ENCODE data around the gene ABCA6.
"Not testable (repeated sequence)": the region's sequence is repeated elsewhere in the genome, so short reads cannot be mapped to it uniquely, and the experiment has no call there.

ABCA6 gene

GRCh38 chr17:69073392-69073791 is 68.3 kb downstream of the ABCA6 start:
- DNase-seq (ENCODE audit: low read depth): not testable (repeated sequence)

DNA sequence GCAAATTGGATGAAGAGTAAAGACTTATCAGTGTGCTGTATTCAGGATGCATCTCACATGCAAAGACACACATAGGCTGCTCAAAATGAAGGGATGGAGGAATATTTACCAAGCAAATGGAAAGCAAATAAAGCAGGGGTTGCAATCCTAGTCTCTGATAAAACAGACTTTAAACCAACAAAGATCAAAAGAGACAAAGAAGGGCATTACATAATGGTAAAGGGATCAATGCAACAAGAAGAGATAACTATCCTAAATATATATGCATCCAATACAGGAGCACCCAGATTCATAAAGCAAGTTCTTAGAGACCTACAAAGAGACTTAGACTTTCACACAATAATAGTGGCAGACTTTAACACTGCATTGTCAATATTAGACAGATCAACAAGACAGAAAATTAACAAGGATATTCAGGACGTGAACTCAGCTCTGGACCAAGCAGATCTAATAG is 68.9 kb downstream of the ABCA6 start:
- not testable (repeated sequence) for DNase-seq (ENCODE audit: low read depth)

- DNase-seq (ENCODE audit: low read depth): not testable (repeated sequence)
Observed at GRCh38 chr17:69071233-69071586, 70.5 kb downstream of the ABCA6 start.

DNA sequence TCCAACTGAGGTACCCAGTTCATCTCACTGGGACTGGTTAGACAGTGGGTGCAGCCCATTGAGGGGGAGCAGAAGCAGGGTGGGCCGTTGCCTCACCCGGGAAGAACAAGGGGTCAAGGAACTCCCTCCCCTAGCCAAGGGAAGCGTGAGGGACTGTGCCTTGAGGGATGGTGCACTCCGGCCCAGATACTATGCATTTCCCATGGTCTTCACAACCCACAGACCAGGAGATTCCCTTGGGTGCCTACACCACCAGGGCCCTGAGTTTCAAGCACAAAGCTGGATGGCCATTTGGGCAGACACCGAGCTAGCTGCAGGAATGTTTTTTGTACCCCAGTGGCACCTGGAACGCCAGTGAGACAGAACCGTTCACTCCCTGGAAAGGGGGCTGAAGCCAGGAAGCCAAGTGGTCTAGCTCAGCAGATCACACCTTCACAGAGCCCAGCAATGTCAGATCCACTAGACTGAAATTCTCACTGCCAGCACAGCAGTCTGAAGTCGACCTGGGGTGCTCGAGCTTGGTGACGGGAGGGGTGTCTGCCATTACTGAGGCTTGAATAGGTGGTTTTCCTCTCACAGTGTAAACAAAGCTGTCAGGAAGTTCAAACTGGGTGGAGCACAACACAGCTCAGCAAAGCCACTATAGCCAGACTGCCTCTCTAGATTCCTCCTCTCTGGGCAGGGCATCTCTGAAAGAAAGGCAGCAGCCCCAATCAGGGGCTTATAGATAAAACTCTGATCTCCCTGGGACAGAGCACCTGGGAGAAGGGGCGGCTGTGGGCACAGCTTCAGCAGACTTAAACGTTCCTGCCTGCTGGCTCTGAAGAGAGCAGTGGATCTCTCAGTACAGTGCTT is 71.1 kb downstream of the ABCA6 start:
- not testable (repeated sequence) for DNase-seq (ENCODE audit: low read depth)

DNA sequence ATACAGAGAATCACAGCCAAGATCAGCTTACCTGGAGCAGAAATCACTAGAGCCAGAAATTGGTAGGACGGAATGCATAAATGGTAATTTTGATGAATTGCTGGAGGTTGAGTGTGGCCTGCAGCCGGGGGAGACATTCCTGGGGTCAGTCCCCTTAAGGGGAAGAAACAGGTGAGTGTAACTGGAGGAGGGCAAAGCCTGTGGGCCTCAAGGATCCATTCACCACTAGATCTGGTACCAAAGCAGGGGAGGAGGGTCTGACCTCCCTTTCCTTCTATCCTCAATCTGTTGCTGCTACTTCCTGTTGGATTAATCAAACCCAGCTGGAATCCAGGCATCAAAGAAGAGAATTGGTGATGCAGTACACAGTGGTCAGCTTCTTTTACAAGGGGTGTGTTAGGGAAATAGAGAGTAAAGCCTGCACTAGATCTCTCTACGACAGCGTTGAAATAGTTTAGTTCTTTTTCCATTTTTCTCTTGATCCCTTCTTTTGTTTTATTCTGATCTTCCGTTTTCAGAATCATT is 72.4 kb downstream of the ABCA6 start:
- no peak for DNase-seq (ENCODE audit: low read depth)

DNA sequence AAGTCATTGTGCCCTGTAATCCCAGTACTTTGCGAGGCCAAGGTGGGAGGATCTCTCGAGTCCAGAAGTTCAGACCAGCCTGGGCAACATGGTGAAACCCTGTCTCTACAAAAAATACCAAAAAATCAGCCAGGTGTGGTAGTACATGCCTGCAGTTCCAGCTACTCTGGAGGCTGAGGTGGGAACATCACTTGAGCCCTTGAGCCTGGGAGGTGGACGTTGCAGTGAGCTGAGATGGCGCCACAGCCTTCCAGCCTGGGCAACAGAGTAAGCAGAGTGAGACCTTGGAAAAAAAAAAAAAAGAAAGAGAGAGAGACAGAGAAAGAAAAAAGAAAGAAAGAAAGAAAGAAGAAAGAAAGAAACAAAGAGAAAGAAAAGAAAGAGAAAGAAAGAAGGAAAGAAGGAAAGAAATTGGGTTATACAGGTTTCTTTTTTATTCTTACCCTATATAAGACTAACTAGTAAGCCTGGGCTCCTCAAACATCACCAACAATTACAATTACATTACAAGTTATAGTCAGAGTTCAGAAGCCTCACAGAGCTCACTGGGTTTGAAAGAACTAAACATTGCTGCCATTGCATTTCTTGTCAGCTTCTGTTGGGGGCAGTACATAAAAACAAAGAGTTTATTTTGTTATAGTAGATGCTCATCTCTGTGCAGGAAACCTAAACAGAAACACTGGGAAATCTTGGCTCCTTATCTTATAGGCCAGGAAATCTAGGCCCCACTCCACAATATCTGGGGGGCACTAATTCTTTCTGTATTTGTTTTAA is 74.2 kb downstream of the ABCA6 start:
- no peak for DNase-seq (ENCODE audit: low read depth)

DNA sequence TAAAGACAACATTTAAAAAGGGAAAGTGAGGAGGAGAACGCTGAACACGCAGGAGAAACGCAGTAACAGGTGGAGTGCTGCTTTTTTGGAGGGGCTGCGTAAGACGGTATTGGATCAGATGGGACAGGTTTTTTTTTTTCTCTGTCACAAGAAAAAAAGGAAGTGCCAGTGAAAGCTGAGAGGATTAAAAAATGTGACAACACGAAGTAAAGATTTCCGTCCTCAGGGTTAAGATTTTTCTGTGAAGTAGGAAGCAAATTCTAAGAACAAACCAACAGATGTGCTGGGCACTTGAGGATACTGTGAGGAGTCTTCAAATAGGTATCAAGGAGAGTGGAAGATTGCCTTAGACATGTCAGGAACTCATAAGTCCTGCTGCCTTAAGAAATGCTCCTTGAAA is 75.2 kb downstream of the ABCA6 start:
- no peak for DNase-seq (ENCODE audit: low read depth)

GRCh38 chr17:69065113-69065512 is 76.6 kb downstream of the ABCA6 start:
- DNase-seq (ENCODE audit: low read depth): no peak

DNA sequence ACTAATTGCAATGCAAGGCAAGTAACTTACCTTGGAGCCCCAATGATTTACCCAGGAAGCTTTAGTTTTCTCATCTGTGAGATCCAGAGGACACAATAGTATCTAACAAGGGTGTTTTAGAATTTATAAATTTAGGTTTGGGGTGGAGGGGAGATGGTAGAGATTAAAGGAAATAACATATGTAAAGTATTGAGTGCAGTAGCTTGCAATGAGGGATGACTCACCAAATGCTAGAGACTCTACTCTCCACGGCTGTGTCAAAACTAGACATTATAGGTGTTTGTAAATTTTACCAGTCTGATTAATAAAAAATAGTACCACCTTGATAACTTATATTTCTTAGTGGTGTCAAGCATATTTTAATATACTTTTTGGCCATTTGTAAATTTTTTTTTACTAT is 77.2 kb downstream of the ABCA6 start:
- DNase-seq (ENCODE audit: low read depth): no peak

GRCh38 chr17:69064001-69064400 is 77.7 kb downstream of the ABCA6 start:
- DNase-seq (ENCODE audit: low read depth): no peak

DNA sequence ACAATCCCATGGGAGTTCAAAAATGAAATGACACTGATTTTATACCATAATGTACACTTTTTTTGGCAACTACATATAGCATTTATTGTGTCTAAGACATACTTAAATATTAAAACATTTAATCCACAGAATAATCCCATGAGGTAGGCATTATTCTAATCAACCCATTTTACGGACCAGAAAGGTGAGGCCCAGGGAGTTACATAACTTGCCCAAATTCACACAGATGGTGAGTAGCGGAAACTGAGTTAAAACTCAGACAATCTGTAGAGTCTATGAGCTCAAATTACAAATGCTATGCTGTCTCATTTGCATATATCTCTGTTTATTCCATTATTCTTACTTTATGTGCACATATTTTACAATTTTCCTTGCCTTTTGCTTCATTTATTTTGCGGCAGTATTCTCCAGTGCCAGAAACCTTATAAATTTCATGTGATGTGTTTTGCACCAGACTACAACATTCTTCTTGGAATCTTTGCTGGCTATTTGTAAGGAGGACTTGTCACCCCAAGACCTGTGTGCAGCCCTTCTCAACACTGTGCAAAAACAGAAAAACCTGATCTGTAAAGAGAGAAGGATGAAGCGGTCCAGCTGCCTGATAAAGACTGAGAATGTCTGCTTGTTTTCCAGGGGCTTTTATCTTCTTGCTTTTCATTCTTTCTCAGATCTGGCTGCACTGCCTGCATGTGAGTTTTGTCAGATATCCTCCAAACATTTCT is 78.7 kb downstream of the ABCA6 start:
- DNase-seq (ENCODE audit: low read depth): no peak

DNA sequence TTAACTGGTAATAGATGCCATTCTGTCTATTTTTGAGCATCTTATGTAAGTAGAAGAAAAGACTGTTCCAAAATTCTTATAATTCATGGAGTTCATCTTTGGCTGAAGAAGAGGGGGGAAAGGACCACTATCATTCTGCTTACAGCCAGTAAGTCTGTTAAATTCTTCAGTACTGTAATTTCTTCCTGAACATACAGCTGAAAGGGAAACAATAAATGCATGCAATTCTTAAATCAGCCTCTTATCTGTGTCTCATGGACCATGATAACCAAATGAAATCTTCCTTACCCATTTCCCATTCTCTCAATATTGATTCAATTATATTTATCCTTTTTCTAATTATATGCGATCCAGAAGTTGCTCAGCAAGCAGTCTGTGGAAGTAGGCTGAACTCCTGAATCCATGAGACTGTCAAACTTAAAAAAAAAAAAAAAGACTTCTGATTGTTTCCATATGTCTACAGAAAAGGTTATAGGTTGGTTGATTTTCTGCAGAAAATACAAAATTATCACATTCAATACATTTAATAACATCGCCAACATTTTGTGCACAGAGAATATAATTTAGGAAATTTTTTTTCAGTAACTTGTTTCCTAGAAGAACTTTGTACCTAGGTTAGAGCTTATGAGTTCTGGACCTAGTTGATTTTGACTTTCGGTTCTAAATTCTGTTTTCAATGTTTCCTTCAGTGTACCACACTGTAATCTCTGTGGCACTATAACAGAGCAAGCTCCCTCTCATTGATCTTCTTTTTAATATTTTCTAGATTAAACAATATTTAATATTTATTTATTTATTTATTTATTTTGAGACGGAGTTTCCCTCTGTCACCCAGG is 79.8 kb downstream of the ABCA6 start:
- no peak for DNase-seq (ENCODE audit: low read depth)

DNA sequence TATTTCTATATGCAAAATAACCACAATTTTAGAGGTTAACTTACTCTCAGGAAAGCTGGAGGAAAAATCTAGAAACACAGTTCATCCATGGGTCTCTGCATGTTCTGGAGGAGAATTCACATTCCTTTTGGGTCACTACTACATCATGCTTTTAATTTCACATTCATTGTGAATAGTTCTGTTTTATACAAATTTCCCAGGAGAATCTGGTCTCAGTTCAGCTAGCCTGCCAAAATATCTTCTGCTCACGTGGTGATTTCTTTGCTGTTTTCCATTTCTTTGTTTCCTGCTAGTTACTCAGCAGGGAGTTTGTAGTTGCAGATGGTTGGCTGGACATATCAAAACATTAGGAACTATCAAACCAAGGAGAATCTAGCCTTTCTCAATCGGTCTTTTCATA is 80.9 kb downstream of the ABCA6 start, which contains the start of gene ABCA9:
Gene ABCA9, minus strand, starts transcription at position 106 of the 400 bp plus-strand sequence. CDS start 9,801 bp downstream, outside the sequence.
- DNase-seq (ENCODE audit: low read depth): no peak

- no peak for DNase-seq (ENCODE audit: low read depth)
Observed at GRCh38 chr17:69059458-69060175, 82.1 kb downstream of the ABCA6 start.

- no peak for DNase-seq (ENCODE audit: low read depth)
Observed at GRCh38 chr17:69058165-69058564, 83.5 kb downstream of the ABCA6 start.

DNA sequence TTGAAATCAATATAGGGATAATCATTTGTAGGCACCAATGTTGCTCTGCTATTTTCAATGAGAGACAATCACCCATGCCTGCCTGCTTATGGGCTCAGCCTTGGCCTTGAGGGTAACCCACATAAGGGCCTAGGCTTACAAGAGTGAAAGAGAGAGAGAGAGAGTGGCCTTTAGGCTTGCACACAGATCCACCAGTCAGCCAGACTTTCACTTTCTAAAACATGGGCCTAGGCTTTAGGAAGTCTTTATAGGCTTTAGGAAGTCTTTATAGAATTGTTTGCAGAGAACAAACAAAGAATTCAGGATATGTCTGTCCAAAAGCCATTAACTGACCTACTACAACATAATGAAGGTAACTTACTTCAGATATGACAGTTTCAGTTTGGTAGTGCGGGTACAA is 84.4 kb downstream of the ABCA6 start:
- DNase-seq (ENCODE audit: low read depth): no peak

DNA sequence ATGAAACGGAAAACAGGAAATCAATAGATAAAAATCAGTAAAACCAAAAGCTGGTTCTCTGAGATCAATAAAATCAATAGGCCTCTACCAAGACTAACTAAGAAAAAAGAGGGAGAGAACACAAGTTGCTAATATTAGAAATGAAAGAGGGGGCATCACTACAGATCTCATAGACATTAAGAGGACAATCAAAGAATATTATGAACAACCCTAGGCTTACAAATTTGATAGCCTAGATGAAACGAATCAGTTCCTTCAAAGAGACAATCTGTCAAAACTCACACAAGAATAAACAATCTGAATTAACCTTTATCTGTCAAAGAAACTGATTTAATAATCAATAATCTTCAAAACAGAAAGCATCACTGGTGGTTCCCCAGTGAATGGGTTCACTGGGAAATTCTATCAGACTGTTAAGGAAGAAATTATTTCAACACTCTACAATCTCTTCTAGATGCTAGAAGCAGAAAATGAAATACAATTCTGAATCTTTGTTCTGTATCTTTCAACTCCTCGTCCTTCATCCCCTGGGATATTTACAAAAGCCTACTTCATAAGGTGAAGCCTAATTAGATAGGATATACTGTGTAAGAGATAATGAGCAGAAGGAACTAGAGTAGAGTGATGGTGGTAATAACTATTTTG is 85.4 kb downstream of the ABCA6 start:
- DNase-seq (ENCODE audit: low read depth): no peak

DNA sequence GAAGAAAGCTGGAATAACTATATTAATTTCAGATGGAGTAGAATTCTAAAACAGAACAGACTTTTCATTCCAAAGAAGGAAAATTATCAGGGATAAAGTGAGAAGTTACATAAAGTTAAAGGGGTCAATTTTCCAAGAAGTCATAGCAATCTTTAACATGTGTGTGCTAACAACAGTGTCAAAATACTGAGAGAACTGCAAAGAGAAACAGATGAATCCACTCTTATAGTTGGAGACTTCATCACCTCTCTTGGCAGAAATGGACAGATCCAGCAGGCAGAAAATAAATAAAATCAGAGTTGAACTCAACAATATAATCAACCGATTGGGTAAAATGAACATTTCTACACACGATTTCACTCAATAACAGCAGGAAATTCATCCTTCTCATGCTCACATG is 86.4 kb downstream of the ABCA6 start:
- DNase-seq (ENCODE audit: low read depth): no peak

DNA sequence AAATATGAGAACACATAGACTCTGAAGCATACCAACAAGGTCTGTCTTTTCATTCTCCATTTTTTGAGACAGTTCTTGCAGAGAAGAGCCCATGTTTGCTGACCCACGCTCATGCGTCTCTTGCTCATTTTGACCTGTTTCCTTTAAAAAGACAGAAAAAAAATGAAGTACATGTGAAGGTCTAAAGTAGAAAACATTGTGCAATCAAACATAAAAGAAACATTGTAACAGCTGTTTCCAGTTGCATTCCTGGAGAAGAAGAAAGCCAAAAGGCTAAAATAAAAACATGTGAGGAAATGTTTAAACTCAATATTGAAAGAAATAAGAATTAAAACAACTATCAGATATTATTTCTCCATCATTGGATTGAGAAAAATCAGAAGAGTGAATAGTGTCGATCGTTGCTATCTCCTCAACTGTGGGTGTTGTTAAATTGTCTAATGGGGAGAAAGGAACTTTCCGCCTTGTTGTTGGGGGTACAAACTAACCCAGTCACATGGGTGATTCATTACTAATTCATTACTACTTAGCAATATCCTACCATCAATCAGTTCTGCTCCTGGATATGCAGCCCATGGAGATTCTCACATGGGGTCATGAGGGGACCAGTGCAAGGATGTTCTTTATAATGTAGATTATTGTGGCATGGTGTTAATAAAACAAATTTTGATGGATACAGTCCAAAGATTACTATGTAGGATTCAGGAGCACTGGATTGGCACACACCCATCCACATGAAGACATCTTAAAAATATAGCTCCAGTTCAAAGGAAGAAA is 90.5 kb downstream of the ABCA6 start:
- no peak for DNase-seq (ENCODE audit: low read depth)

Measured in CMK (cell line).